ENCODE measurements around the gene MGAM2. TPM values are rescaled to one million over a fixed set of nuclear protein-coding genes. Genes with fewer than 3 reads are reported as not detected.

MGAM2 gene
- total and polyA plus RNA-seq, 2 of the 4 experiments (the other 2 are of a cell fraction) = not detected

- no peaks in the 10 kb centered on the region for H3K27me3 ChIP-seq (ENCODE audit: control insufficient read depth, insufficient read depth, low read length)
- H2BK15ac ChIP-seq (ENCODE audit: low read depth, low read length) = no peak overlapping the region
- no peaks in the 10 kb centered on the region for H4K20me1 ChIP-seq (ENCODE audit: insufficient read depth, low read length)
- no peak overlapping the region for H2BK20ac ChIP-seq (ENCODE audit: low read depth, low read length)
- no peak overlapping the region for H3K4ac ChIP-seq (ENCODE audit: low read depth, low read length)
- H3K79me1 ChIP-seq (ENCODE audit: low read depth in 1 of 2, low read length in 2 of 2) = no peaks in the 10 kb centered on the region
- no peak overlapping the region for H3K56ac ChIP-seq (ENCODE audit: extremely low read depth, insufficient read depth, low read length)
- H3K18ac ChIP-seq (ENCODE audit: low read depth, low read length) = no peak overlapping the region
- H4K91ac ChIP-seq (ENCODE audit: insufficient read depth, low read depth, low read length) = no peak overlapping the region
- no peak overlapping the region for H2AFZ ChIP-seq (replicated peaks; ENCODE audit: low read length, poor library complexity)
- ATAC-seq (ENCODE audit: low read depth) (no peak), DNase-seq (no peak)
- H2BK5ac ChIP-seq (ENCODE audit: low read depth, low read length, poor library complexity, severe bottlenecking) = no peak overlapping the region
- no CpG with 5 or more reads among the region's 8 CpGs for WGBS, 2 experiments (ENCODE audit: extremely low coverage in 2 of 2, insufficient read length in 1 of 2)
- no peaks in the 10 kb centered on the region for H3K4me1 ChIP-seq (ENCODE audit: control insufficient read depth, insufficient read depth, low read length)
- H3K36me3 ChIP-seq (ENCODE audit: control insufficient read depth, insufficient read depth, low read length) = no peaks in the 10 kb centered on the region
- no peak overlapping the region for H3K9ac ChIP-seq (ENCODE audit: low read depth, low read length)
- dilution Hi-C loops (cut with HindIII; ENCODE audit: low sequenced_read_pairs, unreplicated experiment) = no loop called here
- intact Hi-C loops (cut with micrococcal nuclease) = no loop called here
- H3K27ac ChIP-seq (ENCODE audit: insufficient read depth, low read length) = no peak overlapping the region
- BruUV-seq (replicated peaks) = no TSS peak
- no peak overlapping the region for H3K14ac ChIP-seq (replicated peaks; ENCODE audit: low read depth, low read length)
- no peak overlapping the region for H3K4me2 ChIP-seq (ENCODE audit: low read depth, low read length)
- no peak overlapping the region for H3K4me3 ChIP-seq (ENCODE audit: insufficient read depth, low read depth, low read length)
- no peak overlapping the region for H2AK5ac ChIP-seq (ENCODE audit: low read depth, low read length)
- H2BK120ac ChIP-seq (ENCODE audit: low read depth, low read length) = no peak overlapping the region
- H3K9me3 ChIP-seq (ENCODE audit: control insufficient read depth, insufficient read depth, low read length) = peaks cover 8% of the 10 kb centered on the region
- in situ Hi-C loops (cut with MboI; ENCODE audit: low sequenced_read_pairs) = no loop called here
- no peak overlapping the region for H2AK9ac ChIP-seq (replicated peaks; ENCODE audit: low read depth, low read length, poor library complexity)
- ChIA-PET CTCF (no interaction called here), POLR2A (ENCODE audit: unreplicated experiment) (no interaction called here)
- H3K9me1 ChIP-seq (ENCODE audit: insufficient read depth, low read length) = no peaks in the 10 kb centered on the region
- no peak overlapping the region for H4K8ac ChIP-seq (ENCODE audit: low read depth in 2 of 2, low read length in 2 of 2)
- H4K5ac ChIP-seq (ENCODE audit: low read depth, low read length) = no peak overlapping the region
- TF ChIP-seq MXI1 (IDR thresholded peaks at IDR 0.05; ENCODE audit: borderline replicate concordance, low read depth, low read length) (no peak), USF2 (IDR thresholded peaks at IDR 0.05; ENCODE audit: low read depth, low read length) (no peak), CTCF (conservative IDR thresholded peaks at IDR 0.05; ENCODE audit: low read depth, low read length) (no peak), RAD21 (IDR thresholded peaks at IDR 0.05; ENCODE audit: low read length) (no peak)
- H3K23ac ChIP-seq (ENCODE audit: low read depth, low read length) = no peak overlapping the region
These were observed 45.0 kb upstream of the MGAM2 start for GRCh38 chr7:142066536-142066935.

Measured in IMR-90 (cell line).